MM.1S (cell line): Measurements from ENCODE around the gene RSRC1.
"Not testable (repeated sequence)": the region's sequence is repeated elsewhere in the genome, so short reads cannot be mapped to it uniquely, and the experiment has no call there.

Experiments used
- CTCF ChIP-seq: fragments of 300-600 bp; sonication (generic); IDR thresholded peaks from 2 replicates; pipeline ENCODE4 v1.5.1; 2016; ENCODE audit warnings: antibody characterized with exemption, low read length, mixed read lengths
- EZH2 ChIP-seq: fragments of 300-600 bp; sonication (generic); optimal IDR thresholded peaks from 2 replicates; pipeline ENCODE3; 2017; ENCODE audit warnings: low read depth, mild to moderate bottlenecking, antibody characterized with exemption, low read length, mixed read lengths
- EZH2phosphoT487 ChIP-seq: fragments of 300-600 bp; sonication (generic); IDR thresholded peaks from 2 replicates; pipeline ENCODE4 v1.6.1; 2018; ENCODE audit warnings: antibody characterized with exemption, low read length

GRCh38 chr3:158516729-158517128, 406.8 kb downstream of the RSRC1 start:
- not testable (repeated sequence) for TF ChIP-seq CTCF, EZH2, EZH2phosphoT487
